ENCODE data around the gene FKBP7. TPM values are rescaled to one million over a fixed set of nuclear protein-coding genes. Genes with fewer than 3 reads are reported as not detected.

The FKBP7 gene
- total RNA-seq, 2 experiments from 2014 or later = 8.3 to 8.5 TPM

DNA sequence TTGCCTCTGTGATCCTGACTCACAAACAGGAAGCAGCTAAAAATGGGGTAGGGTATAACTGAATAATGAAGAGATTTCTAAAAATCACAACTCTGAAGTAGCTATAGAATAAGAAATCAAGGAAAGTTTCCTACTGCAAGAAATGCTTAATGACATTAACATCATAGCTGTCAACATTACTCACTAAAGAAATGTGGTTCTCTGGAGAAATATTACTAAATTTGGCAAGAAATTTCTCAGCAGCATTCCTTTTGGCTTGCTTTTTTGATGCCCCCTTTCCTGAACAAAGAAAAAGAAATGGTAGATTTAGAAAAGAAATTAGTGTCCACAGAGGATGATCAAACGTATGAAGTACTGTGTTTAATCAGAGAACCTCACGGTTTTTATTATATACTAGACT lies 37.0 kb downstream of the FKBP7 start:
- no TSS peak for BruUV-seq (replicated peaks)
- no peaks in the 10 kb centered on the region for H3K9me2 ChIP-seq (ENCODE audit: insufficient read depth, low read length)
- intact Hi-C loops (cut with micrococcal nuclease; ENCODE audit: unreplicated experiment) = no loop called here
- H2AFZ ChIP-seq (ENCODE audit: low read length) = no peak overlapping the region
- no peaks in the 10 kb centered on the region for H3K4me1 ChIP-seq (ENCODE audit: insufficient read depth, low read length, poor library complexity, severe bottlenecking)
- DNase-seq (ENCODE audit: low spot score) = no peak
- no peaks in the 10 kb centered on the region for H3K79me2 ChIP-seq (ENCODE audit: insufficient read depth, low read depth, low read length)
- H3K36me3 ChIP-seq (ENCODE audit: insufficient read depth, low read length) = peaks cover 98% of the 10 kb centered on the region
- CTCF ChIA-PET (ENCODE audit: unreplicated experiment) = interaction anchor here (0.9 to 1.0 kb wide), 2 partner anchors 9 to 26 kb away, joined by 3 to 4 read pairs; no protein-coding TSS in a partner anchor
- TF ChIP-seq, protein P1, sequence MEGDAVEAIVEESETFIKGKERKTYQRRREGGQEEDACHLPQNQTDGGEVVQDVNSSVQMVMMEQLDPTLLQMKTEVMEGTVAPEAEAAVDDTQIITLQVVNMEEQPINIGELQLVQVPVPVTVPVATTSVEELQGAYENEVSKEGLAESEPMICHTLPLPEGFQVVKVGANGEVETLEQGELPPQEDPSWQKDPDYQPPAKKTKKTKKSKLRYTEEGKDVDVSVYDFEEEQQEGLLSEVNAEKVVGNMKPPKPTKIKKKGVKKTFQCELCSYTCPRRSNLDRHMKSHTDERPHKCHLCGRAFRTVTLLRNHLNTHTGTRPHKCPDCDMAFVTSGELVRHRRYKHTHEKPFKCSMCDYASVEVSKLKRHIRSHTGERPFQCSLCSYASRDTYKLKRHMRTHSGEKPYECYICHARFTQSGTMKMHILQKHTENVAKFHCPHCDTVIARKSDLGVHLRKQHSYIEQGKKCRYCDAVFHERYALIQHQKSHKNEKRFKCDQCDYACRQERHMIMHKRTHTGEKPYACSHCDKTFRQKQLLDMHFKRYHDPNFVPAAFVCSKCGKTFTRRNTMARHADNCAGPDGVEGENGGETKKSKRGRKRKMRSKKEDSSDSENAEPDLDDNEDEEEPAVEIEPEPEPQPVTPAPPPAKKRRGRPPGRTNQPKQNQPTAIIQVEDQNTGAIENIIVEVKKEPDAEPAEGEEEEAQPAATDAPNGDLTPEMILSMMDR (conservative IDR thresholded peaks at IDR 0.05; ENCODE audit: low read length) = no peak
- POLR2A ChIA-PET = interaction anchor here (0.6 to 0.9 kb wide), 3 partner anchors 9 to 41 kb away, joined by 3 to 5 read pairs (median 3); no protein-coding TSS in a partner anchor
- no peak overlapping the region for H3K4me3 ChIP-seq (ENCODE audit: low read depth, low read length, poor library complexity, severe bottlenecking)
- no peak overlapping the region for H3K27ac ChIP-seq (ENCODE audit: low read depth, low read length, poor library complexity, severe bottlenecking)
- no peak overlapping the region for H3K4me2 ChIP-seq (ENCODE audit: low read length)
- H3K9me3 ChIP-seq (ENCODE audit: low read length) = no peaks in the 10 kb centered on the region
- no peaks in the 10 kb centered on the region for H4K20me1 ChIP-seq (ENCODE audit: insufficient read depth, low read length)

DNA sequence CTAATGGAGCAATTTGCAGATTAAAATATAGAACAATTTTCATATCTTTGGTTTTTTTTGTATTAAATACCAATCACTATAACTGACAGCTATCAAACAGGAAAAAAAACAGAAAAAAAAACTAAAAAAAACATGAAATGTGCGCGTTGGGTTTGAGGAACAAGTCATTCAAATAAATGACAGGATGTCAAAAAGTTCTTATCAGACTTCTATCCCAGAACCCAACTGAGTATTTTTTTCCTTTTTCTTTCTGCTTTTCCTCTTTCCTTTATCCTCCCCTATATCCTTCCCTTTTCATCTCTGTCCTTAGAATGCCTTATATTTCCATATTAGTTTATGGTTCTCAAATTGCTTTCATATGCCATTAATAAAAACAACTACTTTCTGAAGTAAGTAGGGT lies 41.7 kb downstream of the FKBP7 start:
- Histone ChIP-seq H3K4me1 (ENCODE audit: insufficient read depth, low read length, poor library complexity, severe bottlenecking) (no peaks in the 10 kb centered on the region), H4K20me1 (ENCODE audit: insufficient read depth, low read length) (no peaks in the 10 kb centered on the region), H3K9me3 (ENCODE audit: low read length) (no peaks in the 10 kb centered on the region), H3K4me3 (ENCODE audit: low read depth, low read length, poor library complexity, severe bottlenecking) (no peak overlapping the region), H3K9me2 (ENCODE audit: insufficient read depth, low read length) (no peaks in the 10 kb centered on the region), H2AFZ (ENCODE audit: low read length) (no peak overlapping the region), H3K27ac (ENCODE audit: low read depth, low read length, poor library complexity, severe bottlenecking) (no peak overlapping the region), H3K79me2 (ENCODE audit: insufficient read depth, low read depth, low read length) (no peaks in the 10 kb centered on the region), H3K4me2 (ENCODE audit: low read length) (no peak overlapping the region), H3K36me3 (ENCODE audit: insufficient read depth, low read length) (peaks cover 99% of the 10 kb centered on the region)
- ChIA-PET CTCF (ENCODE audit: unreplicated experiment) (no interaction called here), POLR2A (no interaction called here)
- BruUV-seq (replicated peaks) = no TSS peak
- TF ChIP-seq, protein P1 (conservative IDR thresholded peaks at IDR 0.05; ENCODE audit: low read length) = no peak
- no peak for TF ChIP-seq EZH2phosphoT487 (IDR thresholded peaks at IDR 0.05; ENCODE audit: borderline replicate concordance, low read depth, low read length)
- no peak for DNase-seq (ENCODE audit: low spot score)
- intact Hi-C loops (cut with micrococcal nuclease; ENCODE audit: unreplicated experiment) = no loop called here

DNA sequence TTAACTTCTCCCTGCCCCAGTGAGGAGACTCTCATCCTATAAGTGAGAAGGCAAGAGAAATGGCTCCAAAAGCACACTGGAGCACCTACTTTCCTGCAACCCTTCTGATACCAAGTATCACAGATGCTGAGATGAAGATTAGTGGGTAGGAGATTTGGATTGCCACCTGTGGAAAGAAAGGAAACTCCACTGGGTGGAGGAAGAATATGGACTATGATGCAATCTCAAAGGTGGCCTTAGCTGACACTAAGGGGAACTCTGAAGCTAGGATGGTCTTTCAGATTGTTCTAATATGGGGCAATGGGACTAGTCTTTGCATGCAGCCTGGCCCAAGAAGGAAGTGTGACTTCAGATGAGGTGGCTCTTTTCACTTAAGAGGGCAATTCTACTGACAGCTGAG lies 49.1 kb downstream of the FKBP7 start:
- no peak overlapping the region for H3K27ac ChIP-seq (ENCODE audit: low read depth, low read length, poor library complexity, severe bottlenecking)
- POLR2A ChIA-PET = no interaction called here
- no peaks in the 10 kb centered on the region for H3K9me3 ChIP-seq (ENCODE audit: low read length)
- peaks cover 58% of the 10 kb centered on the region for H3K36me3 ChIP-seq (ENCODE audit: insufficient read depth, low read length)
- CTCF ChIA-PET (ENCODE audit: unreplicated experiment) = no interaction called here
- H4K20me1 ChIP-seq (ENCODE audit: insufficient read depth, low read length) = no peaks in the 10 kb centered on the region
- H3K4me1 ChIP-seq (ENCODE audit: insufficient read depth, low read length, poor library complexity, severe bottlenecking) = no peaks in the 10 kb centered on the region
- intact Hi-C loops (cut with micrococcal nuclease; ENCODE audit: unreplicated experiment) = no loop called here
- H3K4me2 ChIP-seq (ENCODE audit: low read length) = no peak overlapping the region
- DNase-seq (ENCODE audit: low spot score) = no peak
- H3K79me2 ChIP-seq (ENCODE audit: insufficient read depth, low read depth, low read length) = no peaks in the 10 kb centered on the region
- H2AFZ ChIP-seq (ENCODE audit: low read length) = no peak overlapping the region
- BruUV-seq (replicated peaks) = no TSS peak
- H3K9me2 ChIP-seq (ENCODE audit: insufficient read depth, low read length) = no peaks in the 10 kb centered on the region
- TF ChIP-seq, protein P1 (conservative IDR thresholded peaks at IDR 0.05; ENCODE audit: low read length) = no peak
- TF ChIP-seq EZH2phosphoT487 (IDR thresholded peaks at IDR 0.05; ENCODE audit: borderline replicate concordance, low read depth, low read length) = no peak
- no peak overlapping the region for H3K4me3 ChIP-seq (ENCODE audit: low read depth, low read length, poor library complexity, severe bottlenecking)

Measured in OCI-LY7 (cell line).